ENCODE data around the gene ALMS1. TPM values are rescaled to one million over a fixed set of nuclear protein-coding genes. Genes with fewer than 3 reads are reported as not detected.
"Not testable (repeated sequence)": the region's sequence is repeated elsewhere in the genome, so short reads cannot be mapped to it uniquely, and the experiment has no call there.

The ALMS1 gene
- total and polyA plus RNA-seq, 3 experiments from 2014 or later: 4.1 to 20.1 (median 18.8) TPM

DNA sequence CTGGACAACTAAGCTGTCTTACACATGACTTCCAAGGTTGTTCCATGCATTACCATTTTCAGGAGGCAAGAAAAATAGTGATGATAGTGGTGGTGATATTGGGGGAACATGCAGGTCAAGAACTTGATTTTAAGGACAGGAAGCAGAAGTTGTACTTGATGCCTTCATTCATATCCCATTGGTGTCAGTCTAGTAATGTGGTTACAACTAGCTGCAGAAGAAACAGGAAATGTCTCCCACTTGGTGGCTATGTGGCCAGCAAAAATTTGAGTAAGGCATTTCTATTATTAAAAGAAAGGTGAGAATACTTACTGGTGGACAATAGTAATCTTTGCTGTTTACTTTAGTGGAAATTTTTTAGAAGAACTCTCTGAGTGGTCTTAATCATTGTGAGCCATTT is 103.4 kb downstream of the ALMS1 start:
- Histone ChIP-seq H3K9me3 (ENCODE audit: low read length) (no peaks in the 10 kb centered on the region), H3K36me3 (ENCODE audit: insufficient read depth, low read length) (peaks cover 4% of the 10 kb centered on the region), H3K27ac (ENCODE audit: low read depth, low read length) (no peak overlapping the region), H3K4me3 (ENCODE audit: low read length) (no peak overlapping the region), H3K27me3 (ENCODE audit: insufficient read depth, low read length, poor library complexity, severe bottlenecking) (no peaks in the 10 kb centered on the region), H3K4me1 (ENCODE audit: insufficient read depth, low read length) (no peaks in the 10 kb centered on the region)
- H3K27ac Mint-ChIP-seq: no peak overlapping the region
- H3K4me1 Mint-ChIP-seq: peaks cover 9 to 12% (median 11%) of the 10 kb centered on the region in 3 donors
- no peaks in the 10 kb centered on the region for H3K27me3 Mint-ChIP-seq
- CTCF ChIA-PET: no interaction called here
- no peak overlapping the region for H3K4me3 Mint-ChIP-seq
- POLR2A ChIA-PET: no interaction called here
- H3K9me3 Mint-ChIP-seq: peaks cover 0 to 5% (median 0%) of the 10 kb centered on the region in 5 donors
- DNase-seq: no peak
- H3K36me3 Mint-ChIP-seq: peaks cover 33 to 56% (median 52%) of the 10 kb centered on the region in 3 donors

- H3K4me3 Mint-ChIP-seq: no peak overlapping the region
- no peak overlapping the region for H3K27ac ChIP-seq (ENCODE audit: low read depth, low read length)
- H3K4me1 ChIP-seq (ENCODE audit: insufficient read depth, low read length): no peaks in the 10 kb centered on the region
- H3K36me3 Mint-ChIP-seq: peaks cover 31 to 44% (median 35%) of the 10 kb centered on the region in 3 donors
- H3K9me3 Mint-ChIP-seq: no peaks in the 10 kb centered on the region
- H3K4me1 Mint-ChIP-seq: peaks cover 5 to 9% (median 5%) of the 10 kb centered on the region in 3 donors
- no peak overlapping the region for H3K27ac Mint-ChIP-seq
- ChIA-PET CTCF (no interaction called here), POLR2A (no interaction called here)
- no peak overlapping the region for H3K4me3 ChIP-seq (ENCODE audit: low read length)
- DNase-seq: no peak
- H3K27me3 Mint-ChIP-seq: no peaks in the 10 kb centered on the region
- H3K9me3 ChIP-seq (ENCODE audit: low read length): no peaks in the 10 kb centered on the region
- H3K27me3 ChIP-seq (ENCODE audit: insufficient read depth, low read length, poor library complexity, severe bottlenecking): no peaks in the 10 kb centered on the region
- peaks cover 4% of the 10 kb centered on the region for H3K36me3 ChIP-seq (ENCODE audit: insufficient read depth, low read length)
Observed at GRCh38 chr2:73494031-73494430, 108.4 kb downstream of the ALMS1 start.

DNA sequence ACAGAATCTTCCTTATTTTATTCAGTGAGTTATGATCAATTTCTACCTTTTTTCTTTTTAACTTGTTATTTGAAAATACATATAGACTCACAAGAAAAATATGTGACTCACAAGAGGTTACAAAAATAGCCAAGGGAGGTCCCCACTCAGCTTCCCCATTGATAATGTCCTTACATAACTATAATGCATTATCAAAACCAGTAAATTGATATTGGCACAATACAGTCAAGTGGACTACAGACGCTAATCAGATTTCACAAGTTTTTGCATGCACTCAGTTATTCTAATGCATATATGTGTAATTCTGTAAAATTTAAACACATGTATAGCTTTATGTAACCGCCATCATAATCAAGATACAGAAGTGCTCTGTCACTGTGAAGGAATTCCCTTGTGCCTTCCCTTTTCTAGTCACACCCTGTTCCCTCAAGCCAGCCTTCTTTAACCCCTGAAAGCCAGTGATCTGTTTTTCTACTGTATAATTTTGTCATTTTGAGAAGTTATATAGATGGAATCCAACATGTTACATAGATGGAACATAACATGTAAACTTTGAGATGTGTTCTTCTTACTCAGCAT is 118.4 kb downstream of the ALMS1 start:
- H3K4me3 Mint-ChIP-seq: no peak overlapping the region
- no peak for DNase-seq

DNA sequence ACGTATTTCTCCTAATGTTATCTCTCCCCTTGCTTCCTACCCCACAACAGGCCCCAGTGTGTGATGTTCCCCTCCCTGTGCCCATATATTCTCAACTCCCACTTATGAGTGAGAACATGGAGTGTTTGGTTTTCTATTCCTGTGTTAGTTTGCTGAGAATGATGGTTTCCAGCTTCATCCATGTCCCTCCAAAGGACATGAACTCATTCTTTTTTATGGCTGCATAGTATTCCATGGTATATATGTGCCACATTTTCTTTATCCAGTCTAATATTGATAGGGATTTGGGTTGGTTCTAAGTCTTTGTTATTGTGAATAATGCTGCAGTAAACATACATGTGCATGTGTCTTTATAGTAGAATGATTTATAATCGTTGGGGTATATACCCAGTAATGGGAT is 119.2 kb downstream of the ALMS1 start:
- POLR2A ChIA-PET; H3K9me3 ChIP-seq (ENCODE audit: low read length); H3K4me3 ChIP-seq (ENCODE audit: low read length); H3K36me3 ChIP-seq (ENCODE audit: insufficient read depth, low read length); H3K27me3 Mint-ChIP-seq; H3K27me3 ChIP-seq (ENCODE audit: insufficient read depth, low read length, poor library complexity, severe bottlenecking); H3K4me1 Mint-ChIP-seq; H3K4me1 ChIP-seq (ENCODE audit: insufficient read depth, low read length); DNase-seq; H3K4me3 Mint-ChIP-seq; H3K27ac Mint-ChIP-seq; H3K27ac ChIP-seq (ENCODE audit: low read depth, low read length); CTCF ChIA-PET: not testable (repeated sequence)
- peaks cover 15 to 60% (median 30%) of the 10 kb centered on the region in 5 donors for H3K9me3 Mint-ChIP-seq
- peaks cover 28 to 66% (median 45%) of the 10 kb centered on the region in 3 donors for H3K36me3 Mint-ChIP-seq

More for the DNA sequence above, 118.4 kb downstream of the ALMS1 start:
- no peak overlapping the region for H3K27ac Mint-ChIP-seq
- peaks cover 15 to 53% (median 26%) of the 10 kb centered on the region in 5 donors for H3K9me3 Mint-ChIP-seq
- POLR2A ChIA-PET: no interaction called here
- H3K9me3 ChIP-seq (ENCODE audit: low read length): no peaks in the 10 kb centered on the region
- CTCF ChIA-PET: no interaction called here
- H3K27ac ChIP-seq (ENCODE audit: low read depth, low read length): no peak overlapping the region
- no peaks in the 10 kb centered on the region for H3K36me3 ChIP-seq (ENCODE audit: insufficient read depth, low read length)
- peaks cover 26 to 60% (median 40%) of the 10 kb centered on the region in 3 donors for H3K36me3 Mint-ChIP-seq
- H3K4me3 ChIP-seq (ENCODE audit: low read length): no peak overlapping the region
- H3K4me1 ChIP-seq (ENCODE audit: insufficient read depth, low read length): no peaks in the 10 kb centered on the region
- no peaks in the 10 kb centered on the region for H3K27me3 Mint-ChIP-seq
- H3K4me1 Mint-ChIP-seq: peaks cover 0 to 3% (median 2%) of the 10 kb centered on the region in 3 donors
- no peaks in the 10 kb centered on the region for H3K27me3 ChIP-seq (ENCODE audit: insufficient read depth, low read length, poor library complexity, severe bottlenecking)

GRCh38 chr2:73510470-73510869 is 124.8 kb downstream of the ALMS1 start:
- H3K4me1 Mint-ChIP-seq; POLR2A ChIA-PET; DNase-seq; H3K9me3 ChIP-seq (ENCODE audit: low read length); H3K27me3 ChIP-seq (ENCODE audit: insufficient read depth, low read length, poor library complexity, severe bottlenecking); H3K27ac ChIP-seq (ENCODE audit: low read depth, low read length); CTCF ChIA-PET; H3K4me3 ChIP-seq (ENCODE audit: low read length); H3K36me3 ChIP-seq (ENCODE audit: insufficient read depth, low read length); H3K4me3 Mint-ChIP-seq; H3K4me1 ChIP-seq (ENCODE audit: insufficient read depth, low read length); H3K27ac Mint-ChIP-seq; H3K27me3 Mint-ChIP-seq: not testable (repeated sequence)
- Mint-ChIP-seq H3K9me3 (peaks cover 15 to 62% (median 26%) of the 10 kb centered on the region in 5 donors), H3K36me3 (peaks cover 27 to 87% (median 57%) of the 10 kb centered on the region in 3 donors)

- CTCF ChIA-PET: no interaction called here
- Mint-ChIP-seq H3K4me1 (peaks cover 0 to 3% (median 0%) of the 10 kb centered on the region in 3 donors), H3K9me3 (peaks cover 0 to 32% (median 2%) of the 10 kb centered on the region in 5 donors), H3K27ac (no peak overlapping the region), H3K36me3 (peaks cover 26 to 74% (median 53%) of the 10 kb centered on the region in 3 donors), H3K27me3 (no peaks in the 10 kb centered on the region), H3K4me3 (no peak overlapping the region)
- H3K9me3 ChIP-seq (ENCODE audit: low read length): no peaks in the 10 kb centered on the region
- H3K27me3 ChIP-seq (ENCODE audit: insufficient read depth, low read length, poor library complexity, severe bottlenecking): no peaks in the 10 kb centered on the region
- no peak for DNase-seq
- H3K4me3 ChIP-seq (ENCODE audit: low read length): no peak overlapping the region
- no peaks in the 10 kb centered on the region for H3K4me1 ChIP-seq (ENCODE audit: insufficient read depth, low read length)
- peaks cover 5% of the 10 kb centered on the region for H3K36me3 ChIP-seq (ENCODE audit: insufficient read depth, low read length)
- POLR2A ChIA-PET: no interaction called here
- H3K27ac ChIP-seq (ENCODE audit: low read depth, low read length): no peak overlapping the region
Observed at GRCh38 chr2:73516033-73516432, 130.4 kb downstream of the ALMS1 start.

- H3K9me3 Mint-ChIP-seq: peaks cover 36 to 71% (median 53%) of the 10 kb centered on the region in 5 donors
- no peak overlapping the region for H3K27ac ChIP-seq (ENCODE audit: low read depth, low read length)
- no peaks in the 10 kb centered on the region for H3K9me3 ChIP-seq (ENCODE audit: low read length)
- H3K27me3 ChIP-seq (ENCODE audit: insufficient read depth, low read length, poor library complexity, severe bottlenecking): no peaks in the 10 kb centered on the region
- no peak overlapping the region for H3K27ac Mint-ChIP-seq
- H3K27me3 Mint-ChIP-seq: no peaks in the 10 kb centered on the region
- H3K4me3 Mint-ChIP-seq: no peak overlapping the region
- DNase-seq: no peak
- H3K36me3 ChIP-seq (ENCODE audit: insufficient read depth, low read length): no peaks in the 10 kb centered on the region
- H3K36me3 Mint-ChIP-seq: peaks cover 46 to 92% (median 89%) of the 10 kb centered on the region in 3 donors
- CTCF ChIA-PET: no interaction called here
- H3K4me1 ChIP-seq (ENCODE audit: insufficient read depth, low read length): no peaks in the 10 kb centered on the region
- H3K4me1 Mint-ChIP-seq: no peaks in the 10 kb centered on the region
- POLR2A ChIA-PET: no interaction called here
- H3K4me3 ChIP-seq (ENCODE audit: low read length): no peak overlapping the region
Observed at GRCh38 chr2:73528688-73529087, 143.1 kb downstream of the ALMS1 start.

DNA sequence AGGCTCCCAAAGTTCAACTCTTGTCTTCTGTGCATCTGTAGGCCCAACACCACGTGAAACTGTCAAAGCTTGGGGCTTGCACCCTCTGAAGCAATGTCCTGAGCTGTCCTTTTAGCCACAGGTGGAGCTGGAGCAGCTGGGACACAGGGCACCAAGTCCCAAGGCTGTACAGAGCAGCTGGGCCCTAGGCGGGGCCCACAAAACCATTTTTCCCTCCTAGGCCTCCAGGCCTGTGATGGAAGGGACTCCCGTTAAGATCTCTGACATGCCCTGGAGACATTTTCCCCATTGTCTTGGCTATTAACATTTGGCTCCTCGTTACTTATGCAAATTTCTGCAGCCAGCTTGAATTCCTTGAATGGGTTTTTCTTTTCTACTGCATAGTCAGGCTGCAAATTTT is 145.1 kb downstream of the ALMS1 start:
- H3K27me3 ChIP-seq (ENCODE audit: insufficient read depth, low read length, poor library complexity, severe bottlenecking); POLR2A ChIA-PET; H3K9me3 ChIP-seq (ENCODE audit: low read length); H3K4me3 Mint-ChIP-seq; H3K36me3 ChIP-seq (ENCODE audit: insufficient read depth, low read length); DNase-seq; H3K4me1 ChIP-seq (ENCODE audit: insufficient read depth, low read length); H3K4me1 Mint-ChIP-seq; H3K27ac ChIP-seq (ENCODE audit: low read depth, low read length); H3K27me3 Mint-ChIP-seq; CTCF ChIA-PET; H3K4me3 ChIP-seq (ENCODE audit: low read length); H3K27ac Mint-ChIP-seq: not testable (repeated sequence)
- Mint-ChIP-seq H3K9me3 (peaks cover 30 to 60% (median 43%) of the 10 kb centered on the region in 5 donors), H3K36me3 (peaks cover 47 to 96% (median 92%) of the 10 kb centered on the region in 3 donors)

Data from CD8-positive, alpha-beta memory T cell (primary cell).